GM12891 (cell line): ENCODE measurements around the gene AXIN2.

Source experiments
- PAX5 ChIP-seq: IDR thresholded peaks from 2 replicates; pipeline ENCODE4 v1.6.1; 2011; ENCODE audit warnings: low read length, moderate library complexity, mild to moderate bottlenecking; ENCODE audit not compliant: insufficient read depth, severe bottlenecking
- POLR2A ChIP-seq: IDR thresholded peaks from 2 replicates; pipeline ENCODE4 v1.6.1; 2011; ENCODE audit warnings: low read depth, low read length, control low read depth
- POLR2AphosphoS5 ChIP-seq: IDR thresholded peaks from 2 replicates; pipeline ENCODE4 v1.6.1; 2011; ENCODE audit warnings: low read depth, low read length, control low read depth
- SPI1 ChIP-seq: IDR thresholded peaks from 2 replicates; pipeline ENCODE4 v1.6.1; 2011; ENCODE audit warnings: low read depth, low read length, control low read depth
- TAF1 ChIP-seq: IDR thresholded peaks from 2 replicates; pipeline ENCODE4 v1.6.1; 2011; ENCODE audit warnings: low read depth, low read length, control low read depth

DNA sequence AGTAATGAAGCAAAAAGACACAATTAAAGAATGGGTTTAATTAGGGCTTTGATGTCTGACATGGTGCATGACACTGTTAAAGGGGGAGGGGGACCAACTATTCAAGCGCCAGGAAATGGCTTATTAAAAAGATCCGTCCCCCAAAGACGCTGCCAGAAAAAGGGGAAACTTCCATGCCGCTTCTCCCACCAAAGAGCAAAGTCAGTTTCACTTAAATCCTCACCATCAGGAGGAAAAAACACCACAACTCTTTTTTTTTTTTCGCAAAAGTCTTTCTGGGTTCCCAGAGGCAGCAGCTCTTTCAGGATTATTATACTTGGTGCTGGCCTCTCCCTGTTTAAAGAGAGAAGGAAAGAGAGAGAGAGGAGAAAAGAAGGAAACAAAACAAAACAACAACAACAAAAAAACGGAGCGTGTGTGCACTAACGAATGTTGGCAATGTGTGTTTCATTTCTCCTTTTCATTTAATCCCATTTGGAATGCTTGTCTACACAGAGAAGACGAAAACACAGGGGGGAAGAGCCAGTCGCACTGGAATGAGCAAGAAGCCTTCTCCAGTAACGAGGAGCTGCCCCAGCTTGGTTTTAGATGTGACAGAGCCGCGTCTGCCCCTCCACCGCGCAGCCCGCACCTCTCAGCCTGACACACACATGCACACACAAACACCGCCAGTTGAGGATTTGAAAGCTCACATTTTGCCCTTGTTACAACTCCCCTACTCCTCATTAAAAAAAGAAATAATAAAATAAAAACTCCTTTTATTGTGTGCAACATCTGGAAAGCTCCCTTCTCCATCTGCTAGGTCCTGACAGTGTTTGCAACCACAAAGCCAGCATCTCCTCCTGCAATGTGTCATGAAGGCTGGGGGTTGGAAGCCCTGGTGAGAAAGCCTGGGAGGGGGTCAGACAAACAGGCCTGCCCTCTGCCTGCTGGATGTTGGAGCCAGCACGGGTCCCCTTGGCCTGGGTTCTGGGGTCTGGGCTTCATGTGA is 32.7 kb upstream of the AXIN2 start:
- TF ChIP-seq POLR2AphosphoS5: no peak
- no peak for TF ChIP-seq POLR2A
- peak; percentile 17; the same call in 1 of the 2 replicates for TF ChIP-seq SPI1
- no peak for TF ChIP-seq TAF1
- TF ChIP-seq PAX5: no peak
